GM12878 (cell line): ENCODE measurements around the gene FIG4. TPM values are rescaled to one million over a fixed set of nuclear protein-coding genes. Genes with fewer than 3 reads are reported as not detected.

Experiments used
- ATAC-seq: fragments of 200-7000 bp; cut with Tn5 transposase; 3 replicates; pipeline ENCODE4 v1.9.1; 2020; ENCODE audit warnings: mild to moderate bottlenecking, moderate library complexity
- BruUV-seq: library from RNA; stranded (reverse); fragments of 400-500 nt; replicated peaks from 2 replicates; lab custom pipeline; 2021; lab: Mats Ljungman, UMichigan
- CTCF ChIA-PET: fragments of 300-600 bp; sonication (Branson Sonifier 250); formaldehyde crosslinking; extraction: SDS; loops from one replicate; lab custom pipeline; 2021; ENCODE audit warnings: inconsistent platforms; lab: Yijun Ruan, JAX
- POLR2A ChIA-PET: fragments of 350-600 bp; formaldehyde crosslinking; extraction: SDS; loops from one replicate; lab custom pipeline; 2021; ENCODE audit warnings: inconsistent platforms; lab: Charles Lee
- RAD21 ChIA-PET: fragments of 300-600 bp; sonication (Branson Sonifier 250); formaldehyde crosslinking; loops from one replicate; lab custom pipeline; 2023; ENCODE audit warnings: antibody characterized with exemption; ENCODE audit not compliant: unreplicated experiment; lab: Charles Lee
- SMC1A ChIA-PET: fragments of 300-600 bp; sonication (Branson Sonifier 250); formaldehyde crosslinking; loops from one replicate; lab custom pipeline; 2023; ENCODE audit not compliant: unreplicated experiment, uncharacterized antibody; lab: Charles Lee
- DNase-seq: peaks from one replicate; pipeline ENCODE4 v3.0.0-alpha.2; 2011; ENCODE audit warnings: low read depth, low spot score
- FAIRE-seq: peaks from 3 replicates; lab custom pipeline; 2011; peaks lifted over from hg19 to GRCh38; lab: Jason Lieb, UNC
- H2AFZ ChIP-seq: 2 replicates; pipeline ENCODE4 v1.6.0; 2011; ENCODE audit warnings: low read depth, low read length, control low read depth; ENCODE audit not compliant: control insufficient read depth
- H3K27ac ChIP-seq: 2 replicates; pipeline ENCODE4 v1.5.1; 2011; ENCODE audit warnings: control low read depth; ENCODE audit not compliant: control insufficient read depth, insufficient read depth
- H3K27me3 ChIP-seq, 2 experiments: replicated peaks in 1 of 2; 2 replicates each; pipeline versions ENCODE4 v1.6.0 to v1.6.1; 2011; ENCODE audit warnings: low read length in 1 of 2; ENCODE audit not compliant: control insufficient read depth in 2 of 2, insufficient read depth in 2 of 2
- H3K36me3 ChIP-seq, 2 experiments: 2 replicates each; pipeline ENCODE4 v1.5.1; 2011; ENCODE audit warnings: low read length in 1 of 2; ENCODE audit not compliant: control insufficient read depth in 2 of 2, insufficient read depth in 2 of 2
- H3K4me1 ChIP-seq: 2 replicates; pipeline ENCODE4 v1.6.1; 2011; ENCODE audit warnings: mild to moderate bottlenecking, low read length, moderate library complexity, mixed read lengths; ENCODE audit not compliant: control insufficient read depth, insufficient read depth
- H3K4me2 ChIP-seq: 2 replicates; pipeline ENCODE4 v1.6.0; 2011; ENCODE audit warnings: control low read depth; ENCODE audit not compliant: control insufficient read depth, insufficient read depth
- H3K4me3 ChIP-seq: fragments of 200-600 bp; sonication (generic); 2 replicates; pipeline ENCODE4 v1.5.1; 2016
- H3K79me2 ChIP-seq: 2 replicates; pipeline ENCODE4 v1.6.0; 2011; ENCODE audit warnings: low read length; ENCODE audit not compliant: control insufficient read depth, insufficient read depth
- H3K9ac ChIP-seq: 2 replicates; pipeline ENCODE4 v1.8.0; 2011; ENCODE audit warnings: low read length, control low read depth, mixed read lengths; ENCODE audit not compliant: control insufficient read depth, insufficient read depth
- H3K9me3 ChIP-seq: replicated peaks from 3 replicates; pipeline ENCODE4 v1.5.1; 2011; ENCODE audit warnings: mild to moderate bottlenecking, low read length; ENCODE audit not compliant: control insufficient read depth, insufficient read depth
- H4K20me1 ChIP-seq: 2 replicates; pipeline ENCODE4 v1.6.0; 2011; ENCODE audit not compliant: control insufficient read depth, insufficient read depth
- BHLHE40 ChIP-seq, 2 experiments: fragments of 450-650 bp in 1 of 2; IDR thresholded peaks; 2 replicates each; pipeline ENCODE4 v1.6.1; 2011 to 2017; ENCODE audit warnings: low read depth in 2 of 2, borderline replicate concordance in 1 of 2, improper control_type of control experiment in 1 of 2, low read length in 1 of 2, mild to moderate bottlenecking in 1 of 2
- CTCF ChIP-seq, 3 experiments: IDR thresholded peaks in 2 of 3; conservative IDR thresholded peaks in 1 of 3; 2 replicates each; pipeline ENCODE4 v1.5.1; 2011; ENCODE audit warnings: low read depth in 3 of 3, low read length in 3 of 3, mild to moderate bottlenecking in 3 of 3, control low read depth in 2 of 3, moderate library complexity in 2 of 3, inconsistent platforms in 1 of 3, mixed read lengths in 1 of 3; ENCODE audit not compliant: control insufficient read depth in 2 of 3, insufficient read depth in 1 of 3; ENCODE audit errors: extremely low read depth in 1 of 3
- DPF2 ChIP-seq: fragments of 450-650 bp; IDR thresholded peaks from 2 replicates; pipeline ENCODE4 v1.6.1; 2017; ENCODE audit warnings: mild to moderate bottlenecking
- EED ChIP-seq: sonication (generic); IDR thresholded peaks from 2 replicates; pipeline ENCODE4 v1.6.1; 2016; ENCODE audit warnings: antibody characterized with exemption, low read depth
- HCFC1 ChIP-seq: fragments of 150-350 bp; IDR thresholded peaks from 2 replicates; pipeline ENCODE4 v1.6.1; 2014; ENCODE audit warnings: low read length
- KLF5 ChIP-seq: fragments of 450-650 bp; IDR thresholded peaks from 2 replicates; pipeline ENCODE4 v1.6.1; 2014; ENCODE audit warnings: mild to moderate bottlenecking; ENCODE audit not compliant: partially characterized antibody
- MXI1 ChIP-seq: fragments of 150-350 bp; IDR thresholded peaks from 2 replicates; pipeline ENCODE4 v1.6.1; 2011; ENCODE audit warnings: low read depth, mild to moderate bottlenecking, inconsistent platforms, low read length, improper control_type of control experiment
- NFXL1 ChIP-seq: fragments of 450-650 bp; IDR thresholded peaks from 2 replicates; pipeline ENCODE4 v1.6.1; 2017; ENCODE audit warnings: antibody characterized with exemption, mild to moderate bottlenecking, borderline replicate concordance
- NFYB ChIP-seq: IDR thresholded peaks from 2 replicates; pipeline ENCODE4 v1.6.1; 2011; ENCODE audit warnings: low read depth, mild to moderate bottlenecking, low read length, improper control_type of control experiment, moderate library complexity; ENCODE audit not compliant: insufficient read depth
- NRF1 ChIP-seq: conservative IDR thresholded peaks from 2 replicates; pipeline ENCODE4 v1.6.1; 2011; ENCODE audit warnings: mild to moderate bottlenecking, low read depth, low read length, improper control_type of control experiment
- PAX5 ChIP-seq: IDR thresholded peaks from 2 replicates; pipeline ENCODE4 v1.6.1; 2011; ENCODE audit warnings: low read depth, low read length, borderline replicate concordance
- SUPT20H ChIP-seq: IDR thresholded peaks from 2 replicates; pipeline ENCODE4 v1.6.1; 2011; ENCODE audit warnings: low read depth, mild to moderate bottlenecking, low read length, moderate library complexity, borderline replicate concordance; ENCODE audit not compliant: control insufficient read depth
- WGBS: methylation state at CpG from one replicate; pipeline ENCODE4 v1.1.6; 2016; ENCODE audit warnings: low lambda C conversion rate; ENCODE audit not compliant: insufficient replicate concordance, insufficient coverage; ENCODE audit errors: missing lambda C conversion rate; 5-methylcytosine and 5-hydroxymethylcytosine counted together
- in situ Hi-C: fragments of 300-500 bp; cut with MboI; formaldehyde crosslinking; loops from 9 replicates; pipeline ENCODE4 v1.14.3; 2018; ENCODE audit warnings: mixed read lengths
- intact Hi-C: fragments of 100-400 bp; cut with micrococcal nuclease; formaldehyde crosslinking; loops from one replicate; pipeline ENCODE4 v1.14.2; 2022; ENCODE audit not compliant: unreplicated experiment
- polyA plus RNA-seq, 11 experiments: library from polyadenylated mRNA; depleted of rRNA in 4 of 11; unstranded in 6 of 11; stranded (reverse) in 5 of 11; fragments of >200 nt; fragmentation: Nextera tagmentation in 4 of 11; fragmentation: Illumina TruSeq in 1 of 11; extraction: Ambion mirVana in 4 of 11; extraction: Trizol in 1 of 11; gene quantifications; 1 replicate in 1 of 11; 2 replicates in 10 of 11; pipeline versions ENCODE4 v1.2.1 to v1.2.3, GENCODE V29; 2011 to 2016; ENCODE audit warnings: inconsistent platforms in 2 of 11, missing spikeins in 2 of 11, low read depth in 1 of 11
- total RNA-seq, 4 experiments: library from RNA; depleted of rRNA in 3 of 4; stranded (reverse); fragments of >200 nt in 3 of 4; fragmentation: Illumina TruSeq in 1 of 4; extraction: Trizol in 1 of 4; gene quantifications; 2 replicates each; pipeline versions ENCODE4 v1.2.1 to v1.2.3, GENCODE V29; 2013 to 2021
- TF ChIP-seq, protein P1 (sequence below): fragments of 450-650 bp; conservative IDR thresholded peaks from 2 replicates; pipeline ENCODE4 v1.6.1; 2017; ENCODE audit warnings: mild to moderate bottlenecking, moderate library complexity

The FIG4 gene
- total and polyA plus RNA-seq, 10 of the 15 experiments (the other 5 are each of a cell fraction or from before 2014, with no cell fraction given), result 3.8 to 23.2 (median 11.8) TPM

DNA sequence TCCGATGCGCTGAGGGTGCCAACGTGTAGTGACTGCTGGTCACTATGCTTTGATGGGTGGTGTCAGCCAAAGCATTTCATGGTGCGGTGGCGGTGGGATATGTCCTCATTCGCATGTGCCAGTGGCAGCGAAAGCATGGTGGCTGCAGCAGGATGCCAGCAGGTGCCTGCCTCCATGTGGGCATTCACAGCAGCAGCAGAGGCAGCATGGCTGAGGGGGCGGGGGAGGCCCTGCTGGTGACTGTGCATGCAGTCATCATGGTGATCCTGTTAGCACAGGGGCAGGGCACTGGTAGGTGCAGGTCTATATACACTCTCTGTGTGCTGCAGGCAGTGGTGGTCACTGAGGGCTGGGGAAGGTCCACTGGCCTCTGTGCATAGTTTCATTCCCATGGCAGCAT is 22.0 kb downstream of the FIG4 start:
- Histone ChIP-seq H3K4me1 (no peaks in the 10 kb centered on the region), H4K20me1 (no peaks in the 10 kb centered on the region), H3K36me3 (peaks cover 0 to 1% of the 10 kb centered on the region in 2 experiments; a peak in 1 of 4 replicates), H3K27me3 (no peaks in the 10 kb centered on the region), H3K4me3 (no peak overlapping the region), H3K9ac (no peak overlapping the region), H3K27ac (no peak overlapping the region), H3K4me2 (no peak overlapping the region), H2AFZ (no peak overlapping the region), H3K79me2 (no peaks in the 10 kb centered on the region), H3K9me3 (peaks cover 1% of the 10 kb centered on the region; the same call in 2 of the 3 replicates)
- ChIA-PET CTCF (interaction anchor here (2.3 to 4.7 kb wide), 2 partner anchors 8 to 326 kb away, joined by 14 to 17 read pairs; no protein-coding TSS in a partner anchor), POLR2A (no interaction called here), RAD21 (no interaction called here), SMC1A (interaction anchor here (2.9 kb wide), 1 partner anchor 326 kb away, joined by 17 read pairs; no protein-coding TSS in a partner anchor)
- no TSS peak for BruUV-seq
- intact Hi-C loops, result no loop called here
- TF ChIP-seq DPF2 (no peak), PAX5 (no peak), SUPT20H (no peak), KLF5 (no peak), MXI1 (no peak), NFYB (no peak), NFXL1 (no peak), EED (no peak), NRF1 (no peak), CTCF (IDR thresholded peaks at IDR 0.05 in 2 of 3, conservative IDR thresholded peaks at IDR 0.05 in 1 of 3; ENCODE audit: control insufficient read depth in 2 of 3, extremely low read depth in 1 of 3, insufficient read depth in 1 of 3, low read depth in 3 of 3, low read length in 3 of 3) (no peak), HCFC1 (no peak), BHLHE40 (IDR thresholded peaks at IDR 0.05; ENCODE audit: borderline replicate concordance in 1 of 2, low read depth in 2 of 2, low read length in 1 of 2) (no peak)
- TF ChIP-seq, protein P1, sequence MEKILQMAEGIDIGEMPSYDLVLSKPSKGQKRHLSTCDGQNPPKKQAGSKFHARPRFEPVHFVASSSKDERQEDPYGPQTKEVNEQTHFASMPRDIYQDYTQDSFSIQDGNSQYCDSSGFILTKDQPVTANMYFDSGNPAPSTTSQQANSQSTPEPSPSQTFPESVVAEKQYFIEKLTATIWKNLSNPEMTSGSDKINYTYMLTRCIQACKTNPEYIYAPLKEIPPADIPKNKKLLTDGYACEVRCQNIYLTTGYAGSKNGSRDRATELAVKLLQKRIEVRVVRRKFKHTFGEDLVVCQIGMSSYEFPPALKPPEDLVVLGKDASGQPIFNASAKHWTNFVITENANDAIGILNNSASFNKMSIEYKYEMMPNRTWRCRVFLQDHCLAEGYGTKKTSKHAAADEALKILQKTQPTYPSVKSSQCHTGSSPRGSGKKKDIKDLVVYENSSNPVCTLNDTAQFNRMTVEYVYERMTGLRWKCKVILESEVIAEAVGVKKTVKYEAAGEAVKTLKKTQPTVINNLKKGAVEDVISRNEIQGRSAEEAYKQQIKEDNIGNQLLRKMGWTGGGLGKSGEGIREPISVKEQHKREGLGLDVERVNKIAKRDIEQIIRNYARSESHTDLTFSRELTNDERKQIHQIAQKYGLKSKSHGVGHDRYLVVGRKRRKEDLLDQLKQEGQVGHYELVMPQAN, result no peak
- FAIRE-seq (no peak), DNase-seq (no peak), ATAC-seq (no peak)
- in situ Hi-C loops, result no loop called here
- 94% methylated on average over 8 of the region's 8 CpGs for WGBS
